Gastroesophageal sphincter (tissue), 4 donors: ENCODE measurements around the gene NUDT16. TPM values are rescaled to one million over a fixed set of nuclear protein-coding genes. Genes with fewer than 3 reads are reported as not detected.

ENCODE experiments used
- ATAC-seq: fragments of 150-250 bp; one replicate; pipeline ENCODE4 v1.9.1; 2016; ENCODE audit warnings: mild to moderate bottlenecking, moderate library complexity
- H3K27ac ChIP-seq, 4 donors: fragments of 200-600 bp; sonication (generic) in 3 of 4; 1 replicate in 3 of 4; 2 replicates in 1 of 4; pipeline ENCODE4 v1.5.1; 2016 to 2019
- H3K27me3 ChIP-seq: fragments of 200-600 bp; sonication (generic); one replicate; pipeline ENCODE4 v1.5.1; 2019
- H3K36me3 ChIP-seq, 2 donors: fragments of 200-600 bp; sonication (generic); one replicate each; pipeline ENCODE4 v1.5.1; 2019; ENCODE audit warnings: control low read depth in 1 of 2
- H3K4me1 ChIP-seq, 3 donors: fragments of 200-600 bp; sonication (generic); 1 replicate in 2 of 3; 2 replicates in 1 of 3; pipeline ENCODE4 v1.5.1; 2016 to 2019; ENCODE audit warnings: control low read depth in 2 of 3
- H3K4me3 ChIP-seq, 2 donors: fragments of 200-600 bp; sonication (generic); one replicate each; pipeline ENCODE4 v1.5.1; 2019; ENCODE audit warnings: mild to moderate bottlenecking in 1 of 2, moderate library complexity in 1 of 2
- H3K9me3 ChIP-seq, 3 donors: fragments of 200-600 bp; sonication (generic); one replicate each; pipeline ENCODE4 v1.5.1; 2017 to 2019; ENCODE audit warnings: control low read depth in 2 of 3
- EP300 ChIP-seq: sonication (generic); formaldehyde crosslinking; IDR thresholded peaks from one replicate; pipeline ENCODE4 v1.6.1; 2017; ENCODE audit warnings: antibody characterized with exemption, mild to moderate bottlenecking
- POLR2A ChIP-seq, 2 donors: fragments of 450-650 bp; IDR thresholded peaks; one replicate each; pipeline ENCODE4 v1.6.1; 2017; ENCODE audit warnings: antibody characterized with exemption in 2 of 2, mild to moderate bottlenecking in 2 of 2, moderate library complexity in 1 of 2
- POLR2AphosphoS5 ChIP-seq: sonication (generic); formaldehyde crosslinking; IDR thresholded peaks from one replicate; pipeline ENCODE4 v1.6.1; 2017; ENCODE audit warnings: antibody characterized with exemption
- WGBS, 2 donors: methylation state at CpG; one replicate each; pipeline ENCODE4 v1.1.5; 2018; ENCODE audit warnings: low coverage in 1 of 2; 5-methylcytosine and 5-hydroxymethylcytosine counted together
- total RNA-seq, 4 donors: library from RNA; depleted of rRNA; stranded (reverse); fragments of >200 nt; gene quantifications; one replicate each; pipeline ENCODE4 v1.1.0, GENCODE V29; 2016
- TF ChIP-seq, protein P1 (sequence below), 4 experiments: fragments of 200-600 bp in 2 of 4; fragments of 450-650 bp in 2 of 4; sonication (generic) in 1 of 4; IDR thresholded peaks; one replicate each; pipeline ENCODE4 v1.5.1; 2017 to 2019; ENCODE audit warnings: antibody characterized with exemption in 4 of 4, mild to moderate bottlenecking in 2 of 4, moderate library complexity in 2 of 4

NUDT16 gene
- total RNA-seq, 4 donors from 2014 or later, result 28.8 to 56.5 (median 37.4) TPM

DNA sequence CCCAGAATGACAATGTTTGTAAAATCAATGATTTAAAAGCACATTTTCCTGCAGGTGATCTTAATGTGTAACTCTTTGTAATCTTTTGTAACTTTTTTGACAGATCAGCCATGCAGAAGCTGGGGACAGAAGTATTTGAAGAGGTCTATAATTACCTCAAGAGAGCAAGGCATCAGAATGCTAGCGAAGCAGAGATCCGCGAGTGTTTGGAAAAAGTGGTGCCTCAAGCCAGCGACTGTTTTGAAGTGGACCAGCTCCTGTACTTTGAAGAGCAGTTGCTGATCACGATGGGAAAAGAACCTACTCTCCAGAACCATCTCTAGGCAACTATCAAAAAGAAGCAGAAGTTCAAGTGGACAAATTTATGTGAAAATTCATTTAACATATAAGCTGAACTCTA lies 32.1 kb upstream of the NUDT16 start:
- WGBS, 2 donors, result 70 to 88% methylated on average over 3 to 5 of the region's 5 CpGs
- H3K9me3 ChIP-seq, result no peaks in the 10 kb centered on the region
- no peak for ATAC-seq
- H3K4me3 ChIP-seq, result no peak overlapping the region
- TF ChIP-seq POLR2A (IDR thresholded peaks at IDR 0.05), result no peak
- no peak for TF ChIP-seq EP300
- no peak for TF ChIP-seq POLR2AphosphoS5
- TF ChIP-seq, protein P1, sequence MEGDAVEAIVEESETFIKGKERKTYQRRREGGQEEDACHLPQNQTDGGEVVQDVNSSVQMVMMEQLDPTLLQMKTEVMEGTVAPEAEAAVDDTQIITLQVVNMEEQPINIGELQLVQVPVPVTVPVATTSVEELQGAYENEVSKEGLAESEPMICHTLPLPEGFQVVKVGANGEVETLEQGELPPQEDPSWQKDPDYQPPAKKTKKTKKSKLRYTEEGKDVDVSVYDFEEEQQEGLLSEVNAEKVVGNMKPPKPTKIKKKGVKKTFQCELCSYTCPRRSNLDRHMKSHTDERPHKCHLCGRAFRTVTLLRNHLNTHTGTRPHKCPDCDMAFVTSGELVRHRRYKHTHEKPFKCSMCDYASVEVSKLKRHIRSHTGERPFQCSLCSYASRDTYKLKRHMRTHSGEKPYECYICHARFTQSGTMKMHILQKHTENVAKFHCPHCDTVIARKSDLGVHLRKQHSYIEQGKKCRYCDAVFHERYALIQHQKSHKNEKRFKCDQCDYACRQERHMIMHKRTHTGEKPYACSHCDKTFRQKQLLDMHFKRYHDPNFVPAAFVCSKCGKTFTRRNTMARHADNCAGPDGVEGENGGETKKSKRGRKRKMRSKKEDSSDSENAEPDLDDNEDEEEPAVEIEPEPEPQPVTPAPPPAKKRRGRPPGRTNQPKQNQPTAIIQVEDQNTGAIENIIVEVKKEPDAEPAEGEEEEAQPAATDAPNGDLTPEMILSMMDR (IDR thresholded peaks at IDR 0.05), result no peak
- H3K27me3 ChIP-seq, result no peaks in the 10 kb centered on the region
- H3K36me3 ChIP-seq, result no peaks in the 10 kb centered on the region
- peaks cover 0 to 10% (median 0%) of the 10 kb centered on the region in 3 donors for H3K4me1 ChIP-seq
- no peak overlapping the region for H3K27ac ChIP-seq

DNA sequence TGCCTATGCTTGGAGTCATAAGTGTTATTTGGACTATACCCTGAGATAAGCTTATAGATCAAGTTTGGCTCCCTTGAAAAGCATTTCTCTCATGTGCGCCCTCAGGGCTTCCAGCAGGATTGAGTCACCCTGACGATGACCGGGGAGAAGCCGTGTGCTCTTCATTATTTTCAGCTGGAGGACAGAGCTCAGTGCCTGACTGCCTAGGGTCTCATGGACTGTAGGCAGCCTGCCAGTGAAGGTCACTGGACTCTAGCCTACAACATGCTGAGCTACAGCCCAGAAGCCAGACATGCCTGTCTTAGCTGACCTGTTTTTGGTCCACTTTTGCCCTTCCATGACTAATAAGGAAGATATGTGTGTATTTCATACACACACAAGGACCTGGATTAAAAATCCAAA lies 31.6 kb upstream of the NUDT16 start:
- no peaks in the 10 kb centered on the region for H3K36me3 ChIP-seq
- ATAC-seq, result no peak
- WGBS, 2 donors, result 80% methylated on average over 1 of the region's 4 CpGs; no CpG with 5 or more reads in 1 of the 2 donors
- no peaks in the 10 kb centered on the region for H3K27me3 ChIP-seq
- H3K4me3 ChIP-seq, result no peak overlapping the region
- no peak overlapping the region for H3K27ac ChIP-seq
- no peaks in the 10 kb centered on the region for H3K9me3 ChIP-seq
- H3K4me1 ChIP-seq, result peaks cover 0 to 10% (median 0%) of the 10 kb centered on the region in 3 donors
- TF ChIP-seq POLR2AphosphoS5 (no peak), POLR2A (IDR thresholded peaks at IDR 0.05) (no peak), EP300 (no peak)
- TF ChIP-seq, protein P1 (IDR thresholded peaks at IDR 0.05), result no peak

DNA sequence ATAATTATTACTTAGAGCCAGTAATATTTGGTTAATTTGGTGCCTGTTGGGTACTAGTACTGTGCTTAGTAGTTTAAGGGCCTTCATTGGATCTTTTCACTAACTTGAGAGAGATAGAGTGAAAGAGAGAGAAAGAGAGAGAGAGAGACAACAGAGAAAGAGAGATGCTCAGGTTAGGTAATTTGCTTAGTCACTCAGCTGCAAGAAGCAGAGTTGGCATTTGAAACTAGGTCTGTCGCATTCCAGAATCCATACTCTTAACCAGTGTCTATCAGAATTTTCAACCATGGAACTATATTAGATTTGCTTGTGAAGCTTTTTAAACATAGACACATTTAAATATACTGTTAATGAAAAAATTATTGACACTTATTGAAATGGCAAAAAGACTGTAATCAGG lies 31.1 kb upstream of the NUDT16 start:
- no peak overlapping the region for H3K4me3 ChIP-seq
- TF ChIP-seq EP300, result no peak
- no peak for TF ChIP-seq POLR2AphosphoS5
- no peak for TF ChIP-seq POLR2A (IDR thresholded peaks at IDR 0.05)
- TF ChIP-seq, protein P1 (IDR thresholded peaks at IDR 0.05), result no peak
- peaks cover 0 to 10% (median 0%) of the 10 kb centered on the region in 3 donors for H3K4me1 ChIP-seq
- no peak for ATAC-seq
- WGBS, 2 donors, result 91 to 94% methylated on average over 1 of the region's 1 CpG
- H3K36me3 ChIP-seq, result no peaks in the 10 kb centered on the region
- H3K9me3 ChIP-seq, result no peaks in the 10 kb centered on the region
- no peak overlapping the region for H3K27ac ChIP-seq
- no peaks in the 10 kb centered on the region for H3K27me3 ChIP-seq

DNA sequence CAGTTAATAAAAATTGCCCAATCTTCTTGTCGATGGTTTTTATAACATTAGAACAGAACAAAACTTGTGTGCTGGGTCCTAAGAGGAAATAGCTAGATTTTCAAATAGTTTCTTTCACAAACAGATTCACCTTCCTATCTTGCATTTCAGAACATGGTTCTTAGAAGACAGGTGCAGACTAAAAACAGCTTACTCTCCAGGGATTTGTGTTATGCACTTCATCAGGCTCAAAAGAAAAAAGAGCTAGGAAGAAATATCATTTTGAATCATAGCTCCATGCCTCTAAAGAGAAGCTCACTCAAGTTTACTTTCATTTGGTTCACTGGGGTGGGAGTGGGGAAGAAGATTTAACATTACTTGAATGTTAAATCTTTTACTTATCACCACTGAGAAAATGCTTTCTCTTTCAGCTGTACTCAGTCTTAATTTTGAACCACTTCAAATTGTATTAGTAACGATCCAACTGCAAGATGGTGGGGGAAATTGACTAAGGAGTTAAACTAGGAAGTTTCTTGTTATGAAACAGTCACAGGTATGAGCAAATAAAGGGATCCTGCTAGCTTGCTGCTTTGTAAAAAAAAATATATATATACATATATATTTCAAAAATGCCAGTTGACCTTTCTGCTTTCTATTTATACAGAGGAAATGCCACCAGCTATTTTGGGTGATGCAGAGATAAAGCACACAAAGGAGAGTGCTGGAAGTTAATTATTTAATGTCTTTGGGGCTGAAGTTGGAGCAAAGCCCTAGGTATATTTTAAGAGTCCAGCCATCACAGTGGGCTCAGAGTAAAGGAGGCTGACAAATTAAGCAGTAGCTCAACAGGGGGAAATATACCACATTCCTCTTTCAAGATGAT lies 28.3 kb upstream of the NUDT16 start:
- H3K4me3 ChIP-seq, result no peak overlapping the region
- H3K27me3 ChIP-seq, result no peaks in the 10 kb centered on the region
- 36 to 51% methylated on average over 2 of the region's 2 CpGs for WGBS, 2 donors
- H3K27ac ChIP-seq, result no peak overlapping the region
- TF ChIP-seq EP300 (no peak), POLR2AphosphoS5 (no peak), POLR2A (IDR thresholded peaks at IDR 0.05) (no peak)
- TF ChIP-seq, protein P1 (IDR thresholded peaks at IDR 0.05), result no peak
- ATAC-seq, result no peak
- no peaks in the 10 kb centered on the region for H3K9me3 ChIP-seq
- H3K36me3 ChIP-seq, result no peaks in the 10 kb centered on the region
- peaks cover 0 to 10% (median 0%) of the 10 kb centered on the region in 3 donors for H3K4me1 ChIP-seq

DNA sequence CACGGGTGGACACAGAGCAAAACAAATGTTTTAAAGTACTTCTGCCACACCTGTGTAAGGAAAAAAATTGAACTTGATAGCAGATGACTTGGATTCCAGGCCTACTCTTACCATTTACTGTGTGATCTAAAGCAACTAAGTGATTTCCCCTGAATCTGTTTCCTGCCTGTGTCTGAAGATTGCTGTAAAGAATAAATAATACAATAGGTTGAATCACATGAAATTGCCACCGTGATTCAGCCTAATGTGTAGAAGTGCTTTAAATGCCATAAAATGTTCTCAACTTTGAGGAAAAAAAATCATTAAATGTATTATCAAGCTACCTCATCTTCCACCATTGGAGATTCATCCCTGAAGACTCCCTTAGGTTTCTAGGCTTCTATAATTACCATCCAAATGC lies 27.6 kb upstream of the NUDT16 start:
- Histone ChIP-seq H3K27ac (no peak overlapping the region), H3K27me3 (no peaks in the 10 kb centered on the region), H3K36me3 (no peaks in the 10 kb centered on the region), H3K9me3 (no peaks in the 10 kb centered on the region), H3K4me3 (no peak overlapping the region), H3K4me1 (peaks cover 0 to 10% (median 0%) of the 10 kb centered on the region in 3 donors)
- ATAC-seq, result no peak
- TF ChIP-seq, protein P1 (IDR thresholded peaks at IDR 0.05), result no peak
- TF ChIP-seq EP300, result no peak
- WGBS, 2 donors, result 32 to 57% methylated on average over 2 of the region's 2 CpGs
